Central memory CD8-positive, alpha-beta T cell (primary cell): ENCODE results near the gene TNIP2.
"Not testable (repeated sequence)": the region's sequence is repeated elsewhere in the genome, so short reads cannot be mapped to it uniquely, and the experiment has no call there.

Experiments used
- ATAC-seq: fragments of 150-1000 bp; cut with Tn5 transposase; replicated peaks from 2 replicates; pipeline ENCODE4 v1.10.0; 2022; ENCODE audit warnings: mild to moderate bottlenecking, moderate FRiP score, moderate number of reproducible peaks; ENCODE audit not compliant: poor library complexity, severe bottlenecking; ENCODE audit errors: extremely low read depth
- DNase-seq, 2 donors: peaks; one replicate each; pipeline ENCODE4 v3.0.0; 2021; ENCODE audit warnings: low spot score in 2 of 2
- H3K27ac Mint-ChIP-seq: one replicate; pipeline ENCODE4 v1.8.0; 2022; ENCODE audit warnings: low read depth, mild to moderate bottlenecking, moderate library complexity, mixed read lengths
- H3K27me3 Mint-ChIP-seq: one replicate; pipeline ENCODE4 v1.8.0; 2022; ENCODE audit warnings: mixed read lengths
- H3K36me3 Mint-ChIP-seq: one replicate; pipeline ENCODE4 v1.8.0; 2022; ENCODE audit warnings: mild to moderate bottlenecking, moderate library complexity, mixed read lengths; ENCODE audit not compliant: insufficient read depth
- H3K4me1 Mint-ChIP-seq: one replicate; pipeline ENCODE4 v1.8.0; 2022; ENCODE audit warnings: mixed read lengths
- H3K4me3 Mint-ChIP-seq: one replicate; pipeline ENCODE4 v1.8.0; 2022; ENCODE audit warnings: mild to moderate bottlenecking, moderate library complexity, mixed read lengths
- H3K9me3 Mint-ChIP-seq: one replicate; pipeline ENCODE4 v1.8.0; 2022; ENCODE audit warnings: mixed read lengths

TNIP2 gene

DNA sequence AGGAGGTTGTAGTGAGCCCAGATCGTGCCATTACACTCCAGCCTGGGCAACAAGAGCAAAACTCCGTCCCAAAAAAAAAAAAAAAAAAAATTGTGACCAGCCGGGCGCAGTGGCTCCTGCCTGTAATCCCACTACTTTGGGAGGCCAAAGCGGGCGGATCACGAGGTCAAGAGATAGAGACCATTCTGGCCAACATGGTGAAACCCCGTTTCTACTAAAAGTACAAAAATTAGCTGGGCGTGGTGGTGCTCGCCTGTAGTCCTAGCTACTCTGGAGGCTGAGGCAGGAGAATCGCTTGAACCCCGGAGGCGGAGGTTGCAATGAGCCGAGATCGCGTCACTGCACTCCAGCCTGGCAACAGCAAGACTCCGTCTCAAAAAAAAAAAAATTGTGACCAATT, 29.3 kb downstream of the TNIP2 start:
- Mint-ChIP-seq H3K36me3 (peaks cover 35% of the 10 kb centered on the region), H3K4me1 (peaks cover 15% of the 10 kb centered on the region)
- not testable (repeated sequence) for H3K27ac Mint-ChIP-seq, DNase-seq, ATAC-seq, H3K27me3 Mint-ChIP-seq, H3K9me3 Mint-ChIP-seq, H3K4me3 Mint-ChIP-seq

DNA sequence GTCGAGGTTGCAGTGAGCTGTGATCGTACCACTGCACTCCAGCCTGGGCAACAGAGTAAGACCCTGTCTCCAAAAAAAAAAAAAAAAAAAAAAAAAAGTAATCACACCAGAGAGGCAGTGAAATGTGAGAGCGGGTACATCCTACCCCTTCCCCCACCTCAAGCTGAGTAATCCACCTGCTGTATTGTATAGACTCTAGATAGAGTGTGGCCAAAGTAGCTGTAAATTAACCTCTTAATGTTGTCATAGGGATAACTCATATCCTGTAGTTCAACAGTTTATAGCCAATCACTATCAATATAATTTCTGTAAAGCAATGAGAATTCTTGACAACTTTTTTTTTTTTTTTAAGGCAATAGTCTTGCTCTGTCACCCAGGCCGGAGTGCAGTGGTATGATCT, 30.8 kb downstream of the TNIP2 start:
- H3K4me1 Mint-ChIP-seq = peaks cover 15% of the 10 kb centered on the region
- ATAC-seq (no peak), DNase-seq (no peak)
- H3K9me3 Mint-ChIP-seq = no peaks in the 10 kb centered on the region
- peaks cover 35% of the 10 kb centered on the region for H3K36me3 Mint-ChIP-seq
- H3K27ac Mint-ChIP-seq = no peak overlapping the region
- no peaks in the 10 kb centered on the region for H3K27me3 Mint-ChIP-seq
- H3K4me3 Mint-ChIP-seq = no peak overlapping the region

DNA sequence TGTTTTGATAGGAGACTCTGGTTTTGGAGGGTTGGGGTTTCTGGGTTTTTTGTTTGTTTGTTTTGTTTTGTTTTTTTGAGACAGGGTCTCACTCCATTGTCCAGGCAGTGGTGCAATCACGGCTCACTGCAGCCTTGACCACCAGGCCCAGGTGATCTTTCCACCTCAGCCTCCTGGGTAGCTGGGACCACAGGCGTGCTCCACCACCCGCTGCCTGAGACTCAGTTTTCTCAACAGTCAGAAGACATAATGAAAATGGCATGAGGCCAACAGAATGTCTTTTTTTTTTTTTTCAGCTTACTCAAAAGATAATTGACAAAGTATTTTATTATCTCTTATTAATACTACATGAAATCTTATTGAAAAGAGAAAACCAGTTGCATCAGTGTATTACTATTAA, 32.4 kb downstream of the TNIP2 start:
- H3K4me1 Mint-ChIP-seq = peaks cover 15% of the 10 kb centered on the region
- H3K27me3 Mint-ChIP-seq = no peaks in the 10 kb centered on the region
- H3K9me3 Mint-ChIP-seq = no peaks in the 10 kb centered on the region
- peak overlapping the region; percentile 86 for H3K27ac Mint-ChIP-seq
- DNase-seq (no peak), ATAC-seq (no peak)
- H3K36me3 Mint-ChIP-seq = peaks cover 45% of the 10 kb centered on the region
- H3K4me3 Mint-ChIP-seq = no peak overlapping the region

DNA sequence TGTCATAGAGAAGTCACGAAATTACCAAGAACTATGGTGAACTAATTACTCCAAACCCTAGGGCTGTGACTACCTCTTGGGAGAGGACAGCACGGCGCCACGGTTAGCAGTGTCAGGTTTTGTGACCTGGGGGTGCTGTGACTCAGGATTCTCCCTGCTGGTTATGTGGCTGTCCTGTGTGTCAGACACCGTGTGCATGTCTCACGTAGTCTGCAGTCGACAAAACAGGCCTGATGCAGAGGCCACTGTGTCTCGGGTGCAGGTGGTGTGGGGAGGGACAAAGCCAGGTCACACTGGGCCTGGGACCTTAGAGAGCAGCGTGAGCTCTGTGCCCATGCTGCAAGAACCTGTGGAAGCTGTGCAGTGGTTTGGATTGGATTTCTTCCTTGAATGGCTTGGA, 34.1 kb downstream of the TNIP2 start:
- Mint-ChIP-seq H3K27ac (peak overlapping the region; percentile 12), H3K4me3 (no peak overlapping the region), H3K4me1 (peaks cover 15% of the 10 kb centered on the region), H3K27me3 (no peaks in the 10 kb centered on the region), H3K36me3 (peaks cover 54% of the 10 kb centered on the region), H3K9me3 (no peaks in the 10 kb centered on the region)
- no peak for ATAC-seq
- DNase-seq = no peak

DNA sequence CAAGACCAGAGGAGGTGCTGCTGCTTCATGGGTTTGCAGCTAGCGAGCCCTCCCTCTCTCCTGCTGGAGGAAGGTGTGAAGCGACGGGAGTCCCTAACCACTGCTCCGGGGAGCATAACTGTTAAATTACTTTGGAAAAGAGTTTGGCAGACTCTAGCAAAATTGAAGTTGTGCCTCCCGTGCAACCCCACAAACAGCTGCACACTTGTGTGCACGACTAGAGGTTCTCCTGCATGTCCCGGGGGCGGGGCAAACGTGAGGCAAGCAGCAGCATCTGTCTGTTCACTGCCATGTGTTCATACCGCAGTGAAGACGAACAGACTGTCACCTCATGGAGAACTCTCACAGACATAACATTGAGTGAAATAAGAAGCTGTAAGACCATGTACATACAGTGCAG, 34.5 kb downstream of the TNIP2 start:
- peaks cover 53% of the 10 kb centered on the region for H3K36me3 Mint-ChIP-seq
- peaks cover 15% of the 10 kb centered on the region for H3K4me1 Mint-ChIP-seq
- no peak for DNase-seq
- no peak for ATAC-seq
- H3K27ac Mint-ChIP-seq = no peak overlapping the region
- no peak overlapping the region for H3K4me3 Mint-ChIP-seq
- no peaks in the 10 kb centered on the region for H3K27me3 Mint-ChIP-seq
- no peaks in the 10 kb centered on the region for H3K9me3 Mint-ChIP-seq

DNA sequence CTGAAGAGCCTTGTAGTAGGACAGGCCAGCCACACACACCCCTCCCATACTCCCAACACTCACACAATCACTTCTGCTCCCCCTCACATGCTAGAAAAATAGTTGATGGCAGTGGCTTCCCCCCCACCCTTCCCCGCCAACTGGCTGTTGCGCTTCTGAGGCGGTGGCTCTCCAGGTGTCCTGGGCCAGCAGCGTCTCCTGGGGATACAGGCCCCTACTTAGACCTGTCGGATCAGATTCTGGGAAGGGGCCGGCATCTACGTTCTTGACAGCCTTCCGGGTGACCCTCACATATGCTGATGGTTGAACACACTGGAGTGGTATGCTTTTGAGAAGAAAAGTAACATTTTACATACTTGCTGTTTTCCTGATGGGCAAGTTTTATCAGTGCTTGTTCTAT, 39.9 kb downstream of the TNIP2 start:
- ATAC-seq (no peak), DNase-seq (no peak)
- Mint-ChIP-seq H3K4me3 (no peak overlapping the region), H3K27ac (no peak overlapping the region), H3K27me3 (no peaks in the 10 kb centered on the region), H3K36me3 (peaks cover 47% of the 10 kb centered on the region), H3K9me3 (no peaks in the 10 kb centered on the region), H3K4me1 (peaks cover 28% of the 10 kb centered on the region)

DNA sequence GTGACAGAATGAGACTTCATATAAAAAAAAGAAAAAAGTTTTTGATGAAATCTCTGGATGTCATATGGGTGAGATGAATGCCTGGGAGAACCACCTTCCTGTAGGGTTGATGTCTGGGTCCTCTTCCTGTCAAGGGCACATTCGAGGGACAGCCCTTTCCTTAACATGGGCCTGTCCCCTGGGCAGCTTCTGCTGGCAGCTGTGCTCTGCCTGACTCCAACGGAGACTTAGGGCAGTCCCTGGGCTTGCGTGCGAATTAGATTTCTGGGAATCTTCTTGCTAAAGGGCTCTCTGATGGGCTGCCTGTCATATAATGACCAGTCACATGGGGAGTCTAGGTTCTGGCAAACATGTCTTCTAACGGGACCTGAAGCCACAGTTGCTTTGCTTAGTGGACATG, 40.7 kb downstream of the TNIP2 start:
- Mint-ChIP-seq H3K4me1 (peaks cover 28% of the 10 kb centered on the region), H3K4me3 (no peak overlapping the region), H3K27me3 (no peaks in the 10 kb centered on the region), H3K36me3 (peaks cover 48% of the 10 kb centered on the region), H3K9me3 (no peaks in the 10 kb centered on the region), H3K27ac (peak overlapping the region; percentile 16)
- ATAC-seq = no peak
- no peak for DNase-seq

DNA sequence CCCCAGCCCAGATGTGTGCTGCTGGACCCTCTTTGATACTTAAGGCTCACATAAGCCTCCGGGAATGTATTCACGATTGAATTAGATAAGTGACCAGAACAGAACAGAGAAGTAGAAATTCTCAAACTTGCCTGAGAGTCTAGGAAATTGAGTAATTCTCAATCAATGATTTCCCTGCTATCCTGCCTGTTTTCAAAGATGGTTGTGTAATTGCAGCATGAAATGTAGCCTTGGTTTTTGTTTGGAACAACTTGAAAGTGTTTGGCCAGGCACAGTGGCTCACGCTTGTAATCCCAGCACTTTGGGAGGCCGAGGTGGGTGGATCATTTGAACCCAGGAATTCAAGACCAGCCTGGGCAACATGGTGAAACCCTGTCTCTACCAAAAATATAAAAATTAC, 41.2 kb downstream of the TNIP2 start:
- H3K4me3 Mint-ChIP-seq = no peak overlapping the region
- DNase-seq (no peak), ATAC-seq (no peak)
- peaks cover 28% of the 10 kb centered on the region for H3K4me1 Mint-ChIP-seq
- H3K9me3 Mint-ChIP-seq = no peaks in the 10 kb centered on the region
- no peak overlapping the region for H3K27ac Mint-ChIP-seq
- H3K27me3 Mint-ChIP-seq = no peaks in the 10 kb centered on the region
- peaks cover 45% of the 10 kb centered on the region for H3K36me3 Mint-ChIP-seq

DNA sequence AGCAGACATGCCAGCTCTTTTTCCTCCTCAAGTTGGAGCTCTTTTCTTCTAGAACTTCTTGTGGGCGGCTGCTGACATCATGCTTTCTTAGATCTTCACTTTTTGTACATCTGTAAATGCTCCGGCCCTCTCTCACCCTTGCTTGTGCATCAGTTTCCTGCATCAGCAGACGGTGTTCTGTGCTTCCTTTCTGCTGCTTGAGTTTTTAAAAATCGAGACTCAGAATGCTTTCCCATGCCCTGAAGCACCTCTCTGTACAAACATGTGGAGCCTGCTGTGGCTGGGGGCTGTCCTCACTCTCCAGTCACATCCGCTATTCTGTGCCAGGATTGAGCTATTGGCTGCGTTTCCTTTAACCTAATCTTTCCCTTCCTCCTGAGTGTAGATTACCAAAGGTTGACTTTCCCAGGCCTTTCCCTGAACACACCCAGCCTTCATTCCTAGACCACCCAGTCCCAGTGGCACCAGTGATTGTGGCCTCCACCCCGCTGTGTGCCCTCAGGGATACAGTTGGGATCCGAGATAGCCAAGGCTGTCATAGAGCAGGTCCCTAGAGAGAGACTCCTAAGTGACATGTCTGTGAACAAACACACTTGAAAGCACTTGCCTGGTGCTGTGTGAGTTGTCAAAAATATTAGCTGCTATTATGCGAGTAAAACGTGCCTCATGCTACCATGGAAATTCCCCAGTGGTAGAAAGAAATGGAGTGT, 41.9 kb downstream of the TNIP2 start:
- Mint-ChIP-seq H3K27me3 (no peaks in the 10 kb centered on the region), H3K9me3 (no peaks in the 10 kb centered on the region), H3K4me1 (peaks cover 28% of the 10 kb centered on the region), H3K4me3 (no peak overlapping the region), H3K27ac (peak overlapping the region; percentile 87), H3K36me3 (peaks cover 42% of the 10 kb centered on the region)
- DNase-seq = peak in 1 of 2 donors; percentile 26
- peak; percentile 85 for ATAC-seq

DNA sequence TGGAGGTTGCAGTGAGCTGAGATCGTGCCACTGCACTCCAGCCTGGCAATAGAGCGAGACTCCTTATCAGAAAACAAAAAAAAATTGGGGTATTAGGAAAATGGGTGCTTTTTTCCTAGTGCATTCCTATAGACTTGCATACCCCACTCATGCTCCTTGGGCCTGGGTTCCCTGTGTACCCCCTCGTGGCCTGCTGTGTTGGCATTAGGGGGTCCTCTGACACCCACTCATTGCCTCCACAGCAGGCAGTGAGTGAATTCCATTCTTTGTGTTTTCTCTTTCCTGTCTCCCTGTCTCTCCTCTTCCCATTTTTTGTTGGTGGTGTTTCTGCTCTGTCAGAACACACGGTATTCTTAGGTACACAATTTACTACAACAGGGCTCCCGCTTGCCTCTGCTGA, 42.8 kb downstream of the TNIP2 start:
- Mint-ChIP-seq H3K4me1 (peaks cover 28% of the 10 kb centered on the region), H3K36me3 (peaks cover 35% of the 10 kb centered on the region), H3K4me3 (no peak overlapping the region)

DNA sequence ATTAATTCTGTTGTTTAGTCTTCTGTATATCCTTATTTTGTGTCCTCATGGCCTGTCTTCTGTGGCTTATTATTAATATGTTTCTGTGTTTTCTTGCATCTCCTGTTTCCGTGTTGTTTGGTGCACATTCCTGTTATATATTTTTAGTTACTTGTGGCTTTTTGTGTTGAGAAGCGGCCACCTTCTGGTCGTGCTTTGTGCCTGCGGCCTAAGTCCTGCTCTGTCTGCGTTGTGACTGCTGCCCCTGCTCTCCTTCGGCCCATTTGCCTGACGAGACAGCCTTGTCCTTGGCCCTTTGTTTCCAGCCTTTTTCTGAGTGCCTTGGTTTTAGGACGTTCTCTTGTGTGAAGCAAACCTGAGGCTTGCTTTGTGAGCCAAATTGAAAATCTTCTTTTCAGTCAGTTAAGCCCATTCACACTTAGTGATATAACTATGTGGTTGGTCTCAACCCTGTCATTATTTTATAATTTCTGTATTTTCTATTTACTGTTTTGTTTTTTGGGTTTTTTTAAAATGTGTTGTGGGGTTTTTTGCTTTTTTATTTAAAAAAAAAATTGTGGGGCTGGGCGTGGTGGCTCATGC, 43.8 kb downstream of the TNIP2 start:
- Mint-ChIP-seq H3K4me1 (peaks cover 28% of the 10 kb centered on the region), H3K9me3 (no peaks in the 10 kb centered on the region), H3K4me3 (no peak overlapping the region), H3K27ac (peak overlapping the region; percentile 85), H3K27me3 (no peaks in the 10 kb centered on the region), H3K36me3 (peaks cover 29% of the 10 kb centered on the region)
- DNase-seq (no peak), ATAC-seq (no peak)

More for the DNA sequence above, 42.8 kb downstream of the TNIP2 start:
- Mint-ChIP-seq H3K27me3 (no peaks in the 10 kb centered on the region), H3K27ac (peak overlapping the region; percentile 87), H3K9me3 (no peaks in the 10 kb centered on the region)
- ATAC-seq (no peak), DNase-seq (no peak)

DNA sequence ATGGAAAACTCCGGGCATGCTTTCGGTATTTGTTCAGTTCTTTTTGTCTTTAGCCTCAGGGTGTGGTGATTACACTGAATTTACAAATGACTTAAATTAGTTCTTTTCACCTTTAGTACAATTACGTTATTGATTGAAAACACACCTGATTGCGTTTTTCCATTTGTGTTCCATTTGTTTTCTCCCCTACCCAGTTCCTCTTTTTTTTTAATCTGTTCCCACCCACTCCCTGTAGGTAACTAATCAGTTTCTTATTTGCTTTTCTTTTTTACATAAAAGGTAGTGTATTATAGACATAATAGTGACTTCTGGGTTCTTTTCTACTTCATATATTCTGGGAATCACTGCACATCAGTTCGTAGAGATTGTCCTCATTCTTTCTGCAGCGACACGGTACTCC, 53.4 kb downstream of the TNIP2 start:
- Mint-ChIP-seq H3K27ac (no peak overlapping the region), H3K4me3 (no peak overlapping the region), H3K27me3 (no peaks in the 10 kb centered on the region), H3K36me3 (peaks cover 62% of the 10 kb centered on the region), H3K9me3 (no peaks in the 10 kb centered on the region), H3K4me1 (peaks cover 6% of the 10 kb centered on the region)
- ATAC-seq (no peak), DNase-seq (no peak)

DNA sequence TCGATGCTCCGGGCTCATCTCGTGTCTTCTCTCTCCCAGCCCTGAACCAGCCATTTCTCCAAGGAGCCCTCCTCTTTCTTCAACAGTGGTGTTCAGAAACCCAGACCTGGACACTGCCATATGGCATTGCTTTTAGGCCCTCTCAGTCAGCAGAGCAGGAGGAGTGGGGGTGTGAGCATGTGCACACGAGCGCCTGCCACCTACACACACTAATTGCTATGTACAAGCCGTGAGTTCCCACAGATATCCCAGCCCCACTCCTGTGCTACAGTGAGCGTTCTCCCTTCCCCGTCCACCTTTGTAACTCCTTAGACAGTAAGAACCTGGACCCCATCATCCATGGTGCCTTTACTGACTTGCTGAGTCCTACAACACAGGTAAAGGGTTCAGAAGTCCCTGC, 53.8 kb downstream of the TNIP2 start:
- Mint-ChIP-seq H3K4me1 (peaks cover 6% of the 10 kb centered on the region), H3K27ac (peak overlapping the region; percentile 13), H3K36me3 (peaks cover 63% of the 10 kb centered on the region), H3K9me3 (no peaks in the 10 kb centered on the region), H3K27me3 (no peaks in the 10 kb centered on the region), H3K4me3 (no peak overlapping the region)
- ATAC-seq (no peak), DNase-seq (no peak)
